Measurements from ENCODE around the gene PLCXD3. TPM values are rescaled to one million over a fixed set of nuclear protein-coding genes. Genes with fewer than 3 reads are reported as not detected.

PLCXD3 gene
- total and polyA plus RNA-seq, 10 of the 15 experiments (the other 5 are each of a cell fraction or from before 2014, with no cell fraction given): not detected

DNA sequence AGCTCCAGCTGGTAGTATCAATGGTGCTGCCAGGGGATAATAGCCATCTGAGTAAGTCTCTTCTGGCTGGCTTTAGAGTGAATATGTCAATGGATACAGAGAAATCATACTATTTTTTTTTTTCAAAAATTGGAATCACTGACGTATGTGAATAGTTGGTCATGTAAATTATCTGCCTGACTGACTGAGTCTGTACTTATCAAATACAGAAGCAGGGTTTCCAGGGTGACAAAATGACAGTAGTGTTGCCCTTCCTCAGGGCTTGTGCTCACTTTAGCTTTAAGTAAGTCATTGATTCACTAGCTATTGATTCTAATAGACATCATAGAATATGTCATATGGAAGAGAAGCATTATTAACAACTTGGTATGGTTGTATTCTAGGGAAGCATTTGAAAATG is 171.1 kb downstream of the PLCXD3 start:
- no peak overlapping the region for H3K9ac ChIP-seq (ENCODE audit: control insufficient read depth, insufficient read depth, low read length)
- ChIA-PET POLR2A (no interaction called here), RAD21 (ENCODE audit: unreplicated experiment) (no interaction called here), CTCF (no interaction called here), SMC1A (ENCODE audit: uncharacterized antibody, unreplicated experiment) (interaction anchor here (0.7 kb wide), 1 partner anchor 69 kb away, joined by 3 read pairs; no protein-coding TSS in a partner anchor)
- TF ChIP-seq RAD51 (IDR thresholded peaks at IDR 0.05) (no peak), TARDBP (IDR thresholded peaks at IDR 0.05; ENCODE audit: borderline replicate concordance) (no peak), ZNF622 (IDR thresholded peaks at IDR 0.05) (no peak), MEF2A (IDR thresholded peaks at IDR 0.05; ENCODE audit: insufficient read depth, low read depth, low read length) (no peak), BHLHE40 (IDR thresholded peaks at IDR 0.05; ENCODE audit: borderline replicate concordance in 1 of 2, low read depth in 2 of 2, low read length in 1 of 2) (no peak), CHD1 (IDR thresholded peaks at IDR 0.05; ENCODE audit: low read depth, low read length) (no peak), KDM1A (IDR thresholded peaks at IDR 0.05; ENCODE audit: borderline replicate concordance) (no peak), HDAC2 (IDR thresholded peaks at IDR 0.05) (no peak), HCFC1 (IDR thresholded peaks at IDR 0.05; ENCODE audit: low read length) (no peak), NR2C2 (IDR thresholded peaks at IDR 0.05; ENCODE audit: borderline replicate concordance, control insufficient read depth, insufficient read length, low read depth) (no peak)
- H4K20me1 ChIP-seq (ENCODE audit: control insufficient read depth, insufficient read depth): no peaks in the 10 kb centered on the region
- H3K27ac ChIP-seq (ENCODE audit: control insufficient read depth, insufficient read depth): no peak overlapping the region
- H3K4me1 ChIP-seq (ENCODE audit: control insufficient read depth, insufficient read depth, low read length): no peaks in the 10 kb centered on the region
- DNase-seq (ENCODE audit: low read depth, low spot score): no peak
- H3K27me3 ChIP-seq (replicated peaks in 1 of 2; ENCODE audit: control insufficient read depth in 2 of 2, insufficient read depth in 2 of 2, low read length in 1 of 2): no peaks in the 10 kb centered on the region
- H3K36me3 ChIP-seq (ENCODE audit: control insufficient read depth in 2 of 2, insufficient read depth in 2 of 2, low read length in 1 of 2): no peaks in the 10 kb centered on the region
- no peak overlapping the region for H3K4me2 ChIP-seq (ENCODE audit: control insufficient read depth, insufficient read depth)
- in situ Hi-C loops (cut with MboI) (no loop called here), intact Hi-C loops (cut with micrococcal nuclease; ENCODE audit: unreplicated experiment) (no loop called here)
- no peaks in the 10 kb centered on the region for H3K79me2 ChIP-seq (ENCODE audit: control insufficient read depth, insufficient read depth, low read length)
- no peak overlapping the region for H3K4me3 ChIP-seq
- H2AFZ ChIP-seq (ENCODE audit: control insufficient read depth, low read depth, low read length): no peak overlapping the region
- WGBS (ENCODE audit: insufficient coverage, insufficient replicate concordance, low lambda C conversion rate, missing lambda C conversion rate): 0% methylated on average over 1 of the region's 1 CpG
- no peaks in the 10 kb centered on the region for H3K9me3 ChIP-seq (replicated peaks; ENCODE audit: control insufficient read depth, insufficient read depth, low read length)
- ATAC-seq: no peak
- peak; percentile 44 for FAIRE-seq
- no TSS peak for BruUV-seq (replicated peaks)
